ENCODE results near the gene GLA. TPM values are rescaled to one million over a fixed set of nuclear protein-coding genes. Genes with fewer than 3 reads are reported as not detected.

The GLA gene
- 27.3 and 38.0 TPM in 2 replicates for total RNA-seq

GRCh38 chrX:101407748-101408531 lies at the start of gene GLA, which contains the start of gene HNRNPH2:
Gene GLA (minus strand): TSS chrX:101407925. CDS start chrX:101407903, 22 bp downstream.
Gene HNRNPH2 (plus strand): TSS chrX:101408222. CDS start chrX:101411989, 3,767 bp downstream.

DNA sequence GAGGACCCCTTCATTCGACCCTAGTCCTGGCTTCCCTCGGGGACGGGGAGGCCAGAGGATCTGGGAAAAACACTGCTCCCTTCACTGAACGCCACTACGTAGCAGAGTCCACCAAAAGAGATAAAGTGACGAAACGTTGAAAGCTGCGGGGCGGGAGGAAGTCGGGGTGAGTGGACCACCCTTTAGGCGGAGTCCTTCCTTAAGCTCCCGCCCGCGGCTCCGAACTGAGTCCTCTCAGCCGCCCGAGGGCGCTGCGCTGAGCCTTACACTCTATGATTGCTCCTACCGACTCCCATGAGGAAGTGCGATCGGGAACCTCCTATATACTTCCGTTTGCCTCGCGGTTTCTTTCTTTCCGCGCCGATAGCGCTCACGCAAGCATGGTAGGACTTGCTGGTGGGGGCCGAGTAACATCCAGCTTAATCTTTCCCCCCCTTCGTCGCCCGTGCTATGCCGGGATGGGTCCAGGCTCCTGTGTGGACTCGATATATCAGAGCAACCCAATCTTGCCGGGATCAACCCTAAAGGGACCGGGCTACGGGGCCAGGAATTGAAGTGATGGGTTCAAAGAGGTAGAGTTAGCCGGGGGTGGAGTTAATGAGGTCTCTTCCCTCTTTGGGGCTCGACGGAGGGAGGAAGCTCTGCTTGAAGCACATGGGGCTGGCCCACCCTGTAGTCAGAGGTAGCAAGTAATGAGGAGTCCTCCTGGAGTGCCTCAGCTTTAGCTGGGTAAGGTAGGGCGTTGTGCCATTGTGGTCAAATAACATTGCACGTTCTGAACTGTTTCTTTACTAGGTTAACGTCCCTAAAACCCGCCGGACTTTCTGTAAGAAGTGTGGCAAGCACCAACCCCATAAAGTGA lies 16.8 kb downstream of the GLA start, which contains the start of gene RPL36A:
TSS of gene RPL36A (plus strand) at position 348 of the 862 bp plus-strand sequence. CDS start at position 381, 33 bp downstream.

DNA sequence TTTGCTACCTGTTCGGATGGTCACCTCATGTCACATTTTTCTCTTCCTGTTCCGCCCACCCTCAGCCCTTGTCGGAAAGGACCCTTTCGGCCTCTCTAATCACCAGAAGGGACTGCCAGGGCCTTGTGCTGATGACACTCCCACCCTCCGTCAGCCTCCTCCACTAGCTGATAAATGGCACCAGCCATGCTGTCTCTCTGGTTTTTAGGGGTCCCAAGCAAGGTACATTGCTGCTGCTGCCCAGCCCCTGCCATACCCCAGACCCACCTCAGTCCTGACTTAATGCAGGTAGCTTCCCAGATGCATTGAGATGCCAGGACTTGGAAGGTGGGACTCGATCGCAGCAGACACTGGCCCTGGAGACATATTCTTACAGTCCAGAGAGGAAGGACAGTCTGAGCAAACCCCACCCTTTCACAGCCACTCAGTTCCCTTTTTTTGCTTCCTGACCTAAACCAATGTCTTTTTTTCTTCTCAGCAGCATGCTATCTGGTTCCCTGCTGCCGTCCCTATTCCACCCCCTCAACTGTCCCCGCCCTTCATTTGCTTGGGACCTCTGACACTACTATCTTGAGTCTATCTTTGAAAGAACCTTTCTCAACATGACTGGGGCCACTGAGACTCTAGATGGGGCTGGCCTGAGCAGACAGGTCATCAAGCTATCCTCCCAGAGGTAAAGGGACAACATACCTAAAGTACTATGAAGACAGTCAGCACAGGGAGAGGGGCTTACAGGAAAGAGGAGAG lies 21.8 kb downstream of the GLA start, which contains the start of gene BTK:
TSS of gene BTK (minus strand) at position 397 of the 747 bp plus-strand sequence. CDS start 10,907 bp downstream, outside the sequence.

GRCh38 chrX:101348452-101349192 lies 59.1 kb downstream of the GLA start, which contains the start of gene TIMM8A:
Gene TIMM8A (minus strand): TSS chrX:101348742. CDS start chrX:101348664, 78 bp downstream.

Other genes starting within 250 kb of the GLA start
- 2.5 and 9.6 TPM in 2 replicates for gene DRP2, start 188.1 kb downstream of the GLA start, total RNA-seq
- 0.38 and 1.1 TPM in 2 replicates for gene TAF7L, start 116.6 kb downstream of the GLA start, total RNA-seq
- gene TIMM8A, start 59.2 kb downstream of the GLA start, total RNA-seq = 2.5 and 9.0 TPM in 2 replicates
- not detected in 2 replicates for gene BTK, start 21.7 kb downstream of the GLA start, total RNA-seq
- 278 and 320 TPM in 2 replicates for gene RPL36A, start 16.9 kb downstream of the GLA start, total RNA-seq
- 64.5 and 96.4 TPM in 2 replicates for gene HNRNPH2, start 297 bp upstream of the GLA start, total RNA-seq
- gene ARMCX4, start 77.5 kb upstream of the GLA start, total RNA-seq = 5.4 and 6.8 TPM in 2 replicates
- gene ARMCX1, start 142.6 kb upstream of the GLA start, total RNA-seq = 45.4 and 63.1 TPM in 2 replicates
- gene ARMCX6, start 210.1 kb upstream of the GLA start, total RNA-seq = 26.8 and 35.7 TPM in 2 replicates
- gene ARMCX3, start 215.2 kb upstream of the GLA start, total RNA-seq = 89.3 and 113 TPM in 2 replicates

Data from regular cardiac myocyte (primary cell).